ENCODE measurements around the gene ANKRD36C.
"Not testable (repeated sequence)": the region's sequence is repeated elsewhere in the genome, so short reads cannot be mapped to it uniquely, and the experiment has no call there.

DNA sequence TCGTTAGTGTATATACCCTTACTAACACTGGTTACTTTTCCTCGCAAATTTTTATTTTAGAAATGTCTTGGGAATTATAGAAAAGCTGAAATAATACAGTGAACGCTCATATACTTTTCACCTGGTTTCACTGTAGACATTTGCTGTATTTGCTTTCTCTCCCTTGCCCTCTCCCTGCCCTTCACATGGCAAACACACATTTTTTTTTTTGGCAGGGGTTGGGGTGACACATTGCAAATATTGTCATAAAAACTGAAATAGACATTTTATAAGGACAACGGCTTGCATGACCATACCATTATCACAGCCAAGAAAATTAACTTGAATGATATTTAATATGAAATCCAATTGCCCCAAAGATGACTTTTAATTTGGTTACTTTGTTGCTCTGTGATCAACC is 24.7 kb upstream of the ANKRD36C start:
- TF ChIP-seq, protein P1, sequence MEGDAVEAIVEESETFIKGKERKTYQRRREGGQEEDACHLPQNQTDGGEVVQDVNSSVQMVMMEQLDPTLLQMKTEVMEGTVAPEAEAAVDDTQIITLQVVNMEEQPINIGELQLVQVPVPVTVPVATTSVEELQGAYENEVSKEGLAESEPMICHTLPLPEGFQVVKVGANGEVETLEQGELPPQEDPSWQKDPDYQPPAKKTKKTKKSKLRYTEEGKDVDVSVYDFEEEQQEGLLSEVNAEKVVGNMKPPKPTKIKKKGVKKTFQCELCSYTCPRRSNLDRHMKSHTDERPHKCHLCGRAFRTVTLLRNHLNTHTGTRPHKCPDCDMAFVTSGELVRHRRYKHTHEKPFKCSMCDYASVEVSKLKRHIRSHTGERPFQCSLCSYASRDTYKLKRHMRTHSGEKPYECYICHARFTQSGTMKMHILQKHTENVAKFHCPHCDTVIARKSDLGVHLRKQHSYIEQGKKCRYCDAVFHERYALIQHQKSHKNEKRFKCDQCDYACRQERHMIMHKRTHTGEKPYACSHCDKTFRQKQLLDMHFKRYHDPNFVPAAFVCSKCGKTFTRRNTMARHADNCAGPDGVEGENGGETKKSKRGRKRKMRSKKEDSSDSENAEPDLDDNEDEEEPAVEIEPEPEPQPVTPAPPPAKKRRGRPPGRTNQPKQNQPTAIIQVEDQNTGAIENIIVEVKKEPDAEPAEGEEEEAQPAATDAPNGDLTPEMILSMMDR (IDR thresholded peaks at IDR 0.05; ENCODE audit: low read length) = not testable (repeated sequence)
- TF ChIP-seq EZH2 (optimal IDR thresholded peaks at IDR 0.05; ENCODE audit: low read depth, low read length); EZH2phosphoT487 (IDR thresholded peaks at IDR 0.05; ENCODE audit: low read length): not testable (repeated sequence)

All from MM.1S (cell line).